ENCODE data around the gene POGLUT3. TPM values are rescaled to one million over a fixed set of nuclear protein-coding genes. Genes with fewer than 3 reads are reported as not detected.

POGLUT3 gene
- total RNA-seq, 1 donor from 2014 or later, result 19.1 TPM

DNA sequence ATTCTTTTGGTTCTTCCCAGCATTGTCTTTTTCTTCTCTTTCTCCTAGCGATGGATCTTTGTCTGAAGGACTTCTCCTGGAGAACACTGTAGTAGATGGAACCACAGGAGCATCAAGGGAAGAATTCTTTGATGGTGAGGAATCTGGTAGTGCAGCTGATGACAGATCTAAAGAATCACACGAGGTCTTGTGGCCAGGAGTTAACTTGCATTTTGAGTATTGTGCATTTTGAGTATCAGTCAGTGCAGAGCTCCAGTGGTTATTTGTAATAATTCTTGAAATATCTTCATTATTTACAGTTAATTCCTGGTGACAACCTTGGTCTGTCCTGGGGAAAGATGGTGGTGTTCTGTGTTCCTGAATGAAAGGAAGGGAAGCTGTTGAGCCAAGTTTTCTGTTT lies 14.5 kb upstream of the POGLUT3 start:
- DNase-seq (no peak), ATAC-seq (no peak)
- no peak overlapping the region for H3K27ac ChIP-seq
- peaks cover 34% of the 10 kb centered on the region for H3K36me3 ChIP-seq
- TF ChIP-seq, protein P1, sequence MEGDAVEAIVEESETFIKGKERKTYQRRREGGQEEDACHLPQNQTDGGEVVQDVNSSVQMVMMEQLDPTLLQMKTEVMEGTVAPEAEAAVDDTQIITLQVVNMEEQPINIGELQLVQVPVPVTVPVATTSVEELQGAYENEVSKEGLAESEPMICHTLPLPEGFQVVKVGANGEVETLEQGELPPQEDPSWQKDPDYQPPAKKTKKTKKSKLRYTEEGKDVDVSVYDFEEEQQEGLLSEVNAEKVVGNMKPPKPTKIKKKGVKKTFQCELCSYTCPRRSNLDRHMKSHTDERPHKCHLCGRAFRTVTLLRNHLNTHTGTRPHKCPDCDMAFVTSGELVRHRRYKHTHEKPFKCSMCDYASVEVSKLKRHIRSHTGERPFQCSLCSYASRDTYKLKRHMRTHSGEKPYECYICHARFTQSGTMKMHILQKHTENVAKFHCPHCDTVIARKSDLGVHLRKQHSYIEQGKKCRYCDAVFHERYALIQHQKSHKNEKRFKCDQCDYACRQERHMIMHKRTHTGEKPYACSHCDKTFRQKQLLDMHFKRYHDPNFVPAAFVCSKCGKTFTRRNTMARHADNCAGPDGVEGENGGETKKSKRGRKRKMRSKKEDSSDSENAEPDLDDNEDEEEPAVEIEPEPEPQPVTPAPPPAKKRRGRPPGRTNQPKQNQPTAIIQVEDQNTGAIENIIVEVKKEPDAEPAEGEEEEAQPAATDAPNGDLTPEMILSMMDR (IDR thresholded peaks at IDR 0.05), result no peak
- no peaks in the 10 kb centered on the region for H3K9me3 ChIP-seq
- no peak overlapping the region for H3K4me3 ChIP-seq
- H3K27me3 ChIP-seq (ENCODE audit: low read depth), result no peaks in the 10 kb centered on the region
- intact Hi-C loops (cut with DNase I), result no loop called here
- no peaks in the 10 kb centered on the region for H3K4me1 ChIP-seq

- intact Hi-C loops (cut with DNase I), result no loop called here
- peaks cover 26% of the 10 kb centered on the region for H3K36me3 ChIP-seq
- DNase-seq, result no peak
- no peaks in the 10 kb centered on the region for H3K4me1 ChIP-seq
- no peaks in the 10 kb centered on the region for H3K9me3 ChIP-seq
- no peak overlapping the region for H3K27ac ChIP-seq
- ATAC-seq, result no peak
- no peaks in the 10 kb centered on the region for H3K27me3 ChIP-seq (ENCODE audit: low read depth)
- no peak overlapping the region for H3K4me3 ChIP-seq
- TF ChIP-seq, protein P1 (IDR thresholded peaks at IDR 0.05), result no peak
Measured at GRCh38 chr11:108511851-108512474, 13.8 kb upstream of the POGLUT3 start.

GRCh38 chr11:108508653-108509593 lies 10.7 kb upstream of the POGLUT3 start:
- Histone ChIP-seq H3K9me3 (no peaks in the 10 kb centered on the region), H3K4me1 (no peaks in the 10 kb centered on the region), H3K27me3 (ENCODE audit: low read depth) (no peaks in the 10 kb centered on the region), H3K4me3 (no peak overlapping the region), H3K27ac (no peak overlapping the region), H3K36me3 (peaks cover 9% of the 10 kb centered on the region)
- TF ChIP-seq, protein P1 (IDR thresholded peaks at IDR 0.05), result no peak
- intact Hi-C loops (cut with DNase I), result no loop called here
- ATAC-seq, result no peak
- DNase-seq, result no peak

DNA sequence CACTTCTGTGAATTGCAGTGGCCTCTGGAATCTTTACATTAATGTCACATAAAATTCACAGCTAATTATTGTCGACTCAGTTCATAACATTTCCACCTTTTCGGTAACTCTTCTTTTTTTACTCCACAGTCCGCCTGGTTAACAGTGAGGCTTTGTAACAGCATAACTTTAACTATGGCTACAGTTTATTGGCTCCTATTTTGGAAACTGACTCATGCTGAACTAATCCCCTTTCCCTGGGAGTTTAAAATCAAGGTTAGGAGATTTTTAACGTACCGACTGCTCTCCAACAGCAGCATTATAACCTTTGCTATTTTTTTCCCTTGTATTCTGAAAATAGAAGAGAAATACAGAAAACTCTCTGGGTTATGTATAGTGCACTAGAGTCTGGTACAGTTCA lies 3.2 kb upstream of the POGLUT3 start:
- intact Hi-C loops (cut with DNase I), result no loop called here
- no peaks in the 10 kb centered on the region for H3K27me3 ChIP-seq (ENCODE audit: low read depth)
- TF ChIP-seq, protein P1 (IDR thresholded peaks at IDR 0.05), result no peak
- DNase-seq (no peak), ATAC-seq (no peak)
- peaks cover 5% of the 10 kb centered on the region for H3K4me1 ChIP-seq
- H3K36me3 ChIP-seq, result no peaks in the 10 kb centered on the region
- H3K27ac ChIP-seq, result no peak overlapping the region
- H3K4me3 ChIP-seq, result no peak overlapping the region
- no peaks in the 10 kb centered on the region for H3K9me3 ChIP-seq

DNA sequence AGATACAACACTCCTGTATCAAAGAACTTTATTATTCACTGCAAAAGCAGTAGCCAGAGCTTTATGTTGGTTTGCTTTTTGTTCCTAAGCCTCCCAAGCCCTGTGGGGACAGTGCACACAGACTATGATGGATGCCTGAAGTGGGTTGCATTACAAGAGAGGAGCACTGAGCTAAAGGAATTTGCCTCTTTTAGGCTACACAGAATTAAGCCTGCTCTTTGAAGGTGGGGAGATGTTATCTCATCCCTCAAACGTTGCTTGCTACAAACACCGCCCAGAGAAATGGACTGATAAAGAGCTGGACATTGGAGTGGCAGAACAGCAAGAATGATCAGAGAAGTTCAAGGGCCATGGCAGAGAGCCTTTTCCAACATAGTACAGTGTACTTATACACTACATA lies 2.5 kb upstream of the POGLUT3 start:
- Histone ChIP-seq H3K27ac (no peak overlapping the region), H3K9me3 (no peaks in the 10 kb centered on the region), H3K27me3 (ENCODE audit: low read depth) (no peaks in the 10 kb centered on the region), H3K4me3 (no peak overlapping the region), H3K36me3 (no peaks in the 10 kb centered on the region), H3K4me1 (peaks cover 5% of the 10 kb centered on the region)
- DNase-seq (no peak), ATAC-seq (no peak)
- TF ChIP-seq, protein P1 (IDR thresholded peaks at IDR 0.05), result no peak
- intact Hi-C loops (cut with DNase I), result no loop called here
